Measurements from ENCODE around the gene PCED1A. TPM values are rescaled to one million over a fixed set of nuclear protein-coding genes. Genes with fewer than 3 reads are reported as not detected.

Gene PCED1A
- total RNA-seq, 1 donor from 2014 or later, result 79.6 TPM

DNA sequence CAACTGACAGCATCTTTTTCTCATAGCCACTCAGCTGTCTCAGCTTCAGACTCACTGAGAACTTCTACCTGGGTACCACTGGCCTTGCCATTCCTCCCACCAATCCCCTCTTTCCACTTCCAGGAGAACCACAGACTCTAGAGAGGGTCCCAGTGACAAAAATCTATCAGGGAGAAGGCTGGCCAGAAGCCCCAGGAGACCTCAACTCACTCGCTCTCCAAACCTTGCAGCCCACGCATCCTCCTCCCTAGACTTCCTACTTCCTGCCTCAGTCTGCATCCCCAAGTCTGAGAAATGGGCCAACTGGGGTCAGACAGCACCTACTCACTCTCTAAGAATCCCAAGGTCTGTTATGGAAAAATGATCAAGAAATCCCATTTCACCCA lies 23.1 kb downstream of the PCED1A start:
- Mint-ChIP-seq H3K4me3 (no peak overlapping the region), H3K9me3 (no peaks in the 10 kb centered on the region), H3K27ac (no peak overlapping the region), H3K36me3 (no peaks in the 10 kb centered on the region), H3K27me3 (peaks cover 50% of the 10 kb centered on the region), H3K4me1 (ENCODE audit: unreplicated experiment) (peaks cover 20% of the 10 kb centered on the region)
- TF ChIP-seq, protein P1, sequence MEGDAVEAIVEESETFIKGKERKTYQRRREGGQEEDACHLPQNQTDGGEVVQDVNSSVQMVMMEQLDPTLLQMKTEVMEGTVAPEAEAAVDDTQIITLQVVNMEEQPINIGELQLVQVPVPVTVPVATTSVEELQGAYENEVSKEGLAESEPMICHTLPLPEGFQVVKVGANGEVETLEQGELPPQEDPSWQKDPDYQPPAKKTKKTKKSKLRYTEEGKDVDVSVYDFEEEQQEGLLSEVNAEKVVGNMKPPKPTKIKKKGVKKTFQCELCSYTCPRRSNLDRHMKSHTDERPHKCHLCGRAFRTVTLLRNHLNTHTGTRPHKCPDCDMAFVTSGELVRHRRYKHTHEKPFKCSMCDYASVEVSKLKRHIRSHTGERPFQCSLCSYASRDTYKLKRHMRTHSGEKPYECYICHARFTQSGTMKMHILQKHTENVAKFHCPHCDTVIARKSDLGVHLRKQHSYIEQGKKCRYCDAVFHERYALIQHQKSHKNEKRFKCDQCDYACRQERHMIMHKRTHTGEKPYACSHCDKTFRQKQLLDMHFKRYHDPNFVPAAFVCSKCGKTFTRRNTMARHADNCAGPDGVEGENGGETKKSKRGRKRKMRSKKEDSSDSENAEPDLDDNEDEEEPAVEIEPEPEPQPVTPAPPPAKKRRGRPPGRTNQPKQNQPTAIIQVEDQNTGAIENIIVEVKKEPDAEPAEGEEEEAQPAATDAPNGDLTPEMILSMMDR (conservative IDR thresholded peaks at IDR 0.05), result no peak
- no peak for DNase-seq (ENCODE audit: extremely low spot score, unreplicated experiment)

DNA sequence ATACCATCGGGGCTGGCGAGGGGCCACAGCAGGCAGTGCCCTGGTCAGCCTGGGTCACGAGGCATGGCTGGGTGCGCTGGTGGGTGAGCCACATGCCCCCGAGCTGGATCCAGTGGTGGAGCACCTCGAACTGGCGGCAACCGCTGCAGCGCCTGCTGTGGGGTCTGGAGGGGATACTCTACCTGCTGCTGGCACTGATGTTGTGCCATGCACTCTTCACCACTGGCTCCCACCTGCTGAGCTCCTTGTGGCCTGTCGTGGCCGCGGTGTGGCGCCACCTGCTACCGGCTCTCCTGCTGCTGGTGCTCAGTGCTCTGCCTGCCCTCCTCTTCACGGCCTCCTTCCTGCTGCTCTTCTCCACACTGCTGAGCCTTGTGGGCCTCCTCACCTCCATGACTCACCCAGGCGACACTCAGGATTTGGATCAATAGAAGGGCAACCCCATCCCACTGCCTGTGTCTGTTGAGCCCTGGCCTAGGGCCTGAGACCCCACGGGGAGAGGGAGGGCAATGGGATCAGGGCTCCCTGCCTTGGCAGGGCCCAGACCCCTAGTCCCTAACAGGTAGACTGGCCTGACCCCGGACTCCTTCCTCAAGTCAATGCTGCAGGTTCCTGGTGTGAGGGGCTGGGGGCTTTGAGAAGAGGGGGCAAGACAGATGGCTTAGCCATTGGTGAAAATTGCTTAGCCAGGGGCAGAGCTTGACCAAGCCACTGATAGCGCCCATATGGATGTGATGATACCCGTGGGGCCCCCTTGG lies 23.7 kb downstream of the PCED1A start:
- no peak overlapping the region for H3K27ac Mint-ChIP-seq
- H3K4me1 Mint-ChIP-seq (ENCODE audit: unreplicated experiment), result peaks cover 19% of the 10 kb centered on the region
- DNase-seq (ENCODE audit: extremely low spot score, unreplicated experiment), result peak; percentile 61
- TF ChIP-seq, protein P1 (conservative IDR thresholded peaks at IDR 0.05), result no peak
- H3K9me3 Mint-ChIP-seq, result peaks cover 5% of the 10 kb centered on the region
- H3K36me3 Mint-ChIP-seq, result no peaks in the 10 kb centered on the region
- H3K4me3 Mint-ChIP-seq, result no peak overlapping the region
- peaks cover 51% of the 10 kb centered on the region for H3K27me3 Mint-ChIP-seq

DNA sequence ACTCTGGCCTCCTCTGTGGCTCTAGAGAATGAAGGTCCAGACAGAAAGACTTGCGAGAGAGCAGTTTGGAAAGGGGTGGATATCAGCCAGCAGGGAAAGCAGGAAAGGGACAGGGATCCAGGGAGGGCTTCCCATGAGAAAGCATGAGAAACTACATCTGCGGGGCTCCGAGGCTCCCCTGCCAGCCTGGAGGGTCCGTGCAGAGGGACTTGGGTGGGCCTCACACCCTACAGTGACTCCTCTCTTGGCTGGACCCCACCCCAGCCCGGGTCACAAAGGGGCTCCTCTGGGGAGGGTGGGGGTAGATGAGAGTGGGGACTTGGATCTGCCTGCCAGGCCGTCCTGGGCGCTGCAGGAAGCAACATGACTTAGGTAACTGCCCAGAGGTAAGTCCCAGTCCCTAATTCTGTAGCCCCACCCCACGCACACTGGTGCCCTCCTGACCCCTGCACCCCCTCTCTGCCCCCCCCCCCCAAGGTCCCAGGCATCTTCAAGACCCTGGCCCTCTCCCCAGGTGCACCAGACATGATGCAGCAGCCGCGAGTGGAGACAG lies 24.3 kb downstream of the PCED1A start, which contains the start of gene TMEM239:
Gene TMEM239, plus strand, starts transcription at position 335 of the 553 bp plus-strand sequence. Its CDS starts 191 bp downstream, at position 526.
- Mint-ChIP-seq H3K36me3 (no peaks in the 10 kb centered on the region), H3K4me3 (no peak within 1 kb of the TSS), H3K27ac (no peak within 1 kb of the TSS), H3K9me3 (peaks cover 5% of the 10 kb centered on the region), H3K27me3 (peaks cover 51% of the 10 kb centered on the region), H3K4me1 (ENCODE audit: unreplicated experiment) (peaks cover 15% of the 10 kb centered on the region)
- TF ChIP-seq, protein P1 (conservative IDR thresholded peaks at IDR 0.05), result no peak
- DNase-seq (ENCODE audit: extremely low spot score, unreplicated experiment), result peak; percentile 58

DNA sequence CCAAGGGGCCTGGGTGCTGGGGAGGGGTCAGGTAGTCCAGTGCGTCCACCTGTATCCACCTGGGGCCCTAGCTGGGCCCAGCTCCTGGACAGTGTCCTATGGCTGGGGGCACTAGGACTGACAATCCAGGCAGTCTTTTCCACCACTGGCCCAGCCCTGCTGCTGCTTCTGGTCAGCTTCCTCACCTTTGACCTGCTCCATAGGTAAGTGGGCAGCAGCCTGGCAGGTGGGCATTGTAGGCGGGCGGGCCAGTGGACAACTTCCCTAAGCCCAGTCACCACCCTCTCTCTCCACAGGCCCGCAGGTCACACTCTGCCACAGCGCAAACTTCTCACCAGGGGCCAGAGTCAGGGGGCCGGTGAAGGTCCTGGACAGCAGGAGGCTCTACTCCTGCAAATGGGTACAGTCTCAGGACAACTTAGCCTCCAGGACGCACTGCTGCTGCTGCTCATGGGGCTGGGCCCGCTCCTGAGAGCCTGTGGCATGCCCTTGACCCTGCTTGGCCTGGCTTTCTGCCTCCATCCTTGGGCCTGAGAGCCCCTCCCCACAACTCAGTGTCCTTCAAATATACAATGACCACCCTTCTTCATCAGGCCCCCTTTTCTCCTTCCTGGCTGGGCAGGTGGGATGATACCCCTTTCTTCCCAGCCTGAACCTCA lies 25.1 kb downstream of the PCED1A start:
- no peaks in the 10 kb centered on the region for H3K36me3 Mint-ChIP-seq
- no peak overlapping the region for H3K4me3 Mint-ChIP-seq

GRCh38 chr20:2814587-2815051 lies 25.8 kb downstream of the PCED1A start, which contains the start of gene C20orf141:
C20orf141 (plus strand) TSS chr20:2814987; CDS start chr20:2815185, 198 bp downstream.
- Mint-ChIP-seq H3K27ac (no peak within 1 kb of the TSS), H3K4me3 (no peak within 1 kb of the TSS), H3K27me3 (peaks cover 43% of the 10 kb centered on the region)

More for the DNA sequence above, 25.1 kb downstream of the PCED1A start:
- H3K27ac Mint-ChIP-seq, result no peak overlapping the region
- H3K4me1 Mint-ChIP-seq (ENCODE audit: unreplicated experiment), result peaks cover 14% of the 10 kb centered on the region
- TF ChIP-seq, protein P1 (conservative IDR thresholded peaks at IDR 0.05), result no peak
- DNase-seq (ENCODE audit: extremely low spot score, unreplicated experiment), result peak; percentile 51
- peaks cover 50% of the 10 kb centered on the region for H3K27me3 Mint-ChIP-seq
- peaks cover 5% of the 10 kb centered on the region for H3K9me3 Mint-ChIP-seq

More at GRCh38 chr20:2814587-2815051, 25.8 kb downstream of the PCED1A start, which contains the start of gene C20orf141:
- TF ChIP-seq, protein P1 (conservative IDR thresholded peaks at IDR 0.05), result no peak
- DNase-seq (ENCODE audit: extremely low spot score, unreplicated experiment), result peak; percentile 55
- peaks cover 5% of the 10 kb centered on the region for H3K9me3 Mint-ChIP-seq
- peaks cover 7% of the 10 kb centered on the region for H3K4me1 Mint-ChIP-seq (ENCODE audit: unreplicated experiment)
- H3K36me3 Mint-ChIP-seq, result no peaks in the 10 kb centered on the region

All from type B pancreatic cell (in vitro differentiated cells).